Aorta (tissue), 5 donors: ENCODE measurements around the gene ST7L. TPM values are rescaled to one million over a fixed set of nuclear protein-coding genes. Genes with fewer than 3 reads are reported as not detected.

Experiments
- ATAC-seq: fragments of 200-7000 bp; cut with Tn5 transposase; one replicate; pipeline ENCODE4 v1.9.1; 2022; ENCODE audit warnings: moderate library complexity; ENCODE audit not compliant: low FRiP score
- DNase-seq, 2 donors: peaks; one replicate each; pipeline ENCODE4 v3.0.0-alpha.2; 2020
- H3K27ac ChIP-seq, 2 donors: one replicate each; pipeline ENCODE4 v1.5.1; 2013; ENCODE audit warnings: low read length in 2 of 2, mild to moderate bottlenecking in 2 of 2, moderate library complexity in 2 of 2, control low read depth in 1 of 2, inconsistent platforms in 1 of 2, low read depth in 1 of 2
- H3K27me3 ChIP-seq, 2 donors: one replicate each; pipeline ENCODE4 v1.6.1; 2013; ENCODE audit warnings: control low read depth in 1 of 2, low read length in 1 of 2, mild to moderate bottlenecking in 1 of 2, moderate library complexity in 1 of 2; ENCODE audit not compliant: insufficient read depth in 2 of 2, control insufficient read depth in 1 of 2
- H3K36me3 ChIP-seq, 2 donors: one replicate each; pipeline ENCODE4 v1.6.1; 2013; ENCODE audit warnings: control low read depth in 1 of 2, low read length in 1 of 2, mild to moderate bottlenecking in 1 of 2; ENCODE audit not compliant: insufficient read depth in 2 of 2, control insufficient read depth in 1 of 2
- H3K4me1 ChIP-seq, 2 donors: one replicate each; pipeline ENCODE4 v1.6.1; 2013; ENCODE audit warnings: low read length in 2 of 2, control low read depth in 1 of 2, mild to moderate bottlenecking in 1 of 2, moderate library complexity in 1 of 2; ENCODE audit not compliant: insufficient read depth in 2 of 2, control insufficient read depth in 1 of 2
- H3K4me3 ChIP-seq, 2 donors: one replicate each; pipeline ENCODE4 v1.5.1; 2013; ENCODE audit warnings: low read length in 2 of 2, control low read depth in 1 of 2, mild to moderate bottlenecking in 1 of 2
- H3K9me3 ChIP-seq: one replicate; pipeline ENCODE4 v1.6.1; 2013; ENCODE audit warnings: mild to moderate bottlenecking, low read length; ENCODE audit not compliant: control insufficient read depth
- WGBS, 2 donors: extraction: QIAGEN DNeasy Blood & Tissue Kit; methylation state at CpG; one replicate each; pipeline ENCODE4 v1.1.7; 2013; 5-methylcytosine and 5-hydroxymethylcytosine counted together
- intact Hi-C, 2 donors: fragments of 100-400 bp; cut with DNase I; formaldehyde crosslinking; loops; one replicate each; pipeline versions ENCODE4 v1.14.2 to v1.15.0; 2022
- polyA plus RNA-seq, 2 donors: library from polyadenylated mRNA; stranded (reverse); fragments of 200-250 nt; gene quantifications; one replicate each; pipeline ENCODE4 v1.2.3, GENCODE V29; 2013
- total RNA-seq, 2 donors: library from RNA; stranded (reverse); fragmentation: NEBNext Ultra II Directional; extraction: Animal tissue kit (Norgen Biotek cat#: 25700); gene quantifications; one replicate each; pipeline ENCODE4 v1.2.1, GENCODE V29; 2021
- donor health status: healthy with polysubstance abuse.
- donor health status: Bipolar disorder and iron deficiency.
- donor health status: DM: no; HTN: no; CAD: no.
- donor health status: DM: no; HTN: no; CAD: no.
- donor health status: DM: yes; HTN: yes; CAD: no.

Gene ST7L
- total and polyA plus RNA-seq, 4 donors, result 9.3 to 27.3 (median 18.9) TPM

- intact Hi-C loops, result no loop called here
- Histone ChIP-seq H3K27ac (no peak overlapping the region), H3K4me3 (no peak overlapping the region), H3K9me3 (no peaks in the 10 kb centered on the region), H3K4me1 (no peaks in the 10 kb centered on the region), H3K36me3 (no peaks in the 10 kb centered on the region), H3K27me3 (no peaks in the 10 kb centered on the region)
- DNase-seq, result no peak
- 41 to 51% methylated on average over 2 of the region's 2 CpGs for WGBS, 2 donors
- no peak for ATAC-seq
These were observed 107.0 kb downstream of the ST7L start for GRCh38 chr1:112511897-112512296.

- Histone ChIP-seq H3K9me3 (no peaks in the 10 kb centered on the region), H3K36me3 (no peaks in the 10 kb centered on the region), H3K27ac (no peak overlapping the region), H3K27me3 (no peaks in the 10 kb centered on the region), H3K4me3 (no peak overlapping the region), H3K4me1 (no peaks in the 10 kb centered on the region)
- whole genome bisulfite sequencing, 2 donors, result 66 to 85% methylated on average over 7 of the region's 7 CpGs
- intact Hi-C loops, result no loop called here
- no peak for ATAC-seq
- no peak for DNase-seq
These were observed 108.6 kb downstream of the ST7L start for GRCh38 chr1:112510340-112510739.

GRCh38 chr1:112509660-112510178 is 109.2 kb downstream of the ST7L start:
- DNase-seq (no peak), ATAC-seq (no peak)
- H3K9me3 ChIP-seq, result no peaks in the 10 kb centered on the region
- no peak overlapping the region for H3K4me3 ChIP-seq
- H3K4me1 ChIP-seq, result no peaks in the 10 kb centered on the region
- no peaks in the 10 kb centered on the region for H3K27me3 ChIP-seq
- no peaks in the 10 kb centered on the region for H3K36me3 ChIP-seq
- no peak overlapping the region for H3K27ac ChIP-seq
- WGBS, 2 donors, result 59 to 78% methylated on average over 16 of the region's 16 CpGs
- intact Hi-C loops, result loop anchor here in 1 of 2 donors (10.0 kb wide), 1 partner anchor 105 kb away; the partner anchor contains the start of genes CAPZA1 and ST7L

- ATAC-seq (peak; percentile 19), DNase-seq (peak in 1 of 2 donors; percentile 80)
- intact Hi-C loops, result loop anchor here in 1 of 2 donors (10.0 kb wide), 1 partner anchor 106 kb away; the partner anchor contains the start of genes CAPZA1 and ST7L
These were observed 109.8 kb downstream of the ST7L start for GRCh38 chr1:112509005-112509659.

GRCh38 chr1:112508278-112509004 is 110.5 kb downstream of the ST7L start, which contains the start of gene WNT2B:
WNT2B (plus strand) TSS chr1:112508965; CDS start chr1:112509263, 298 bp downstream.
- H3K4me1 ChIP-seq, result no peaks in the 10 kb centered on the region
- no peaks in the 10 kb centered on the region for H3K9me3 ChIP-seq
- DNase-seq (peak; percentile 57 to 79), ATAC-seq (peak; percentile 24)
- 1% methylated on average over 44 to 69 of the region's 69 CpGs for WGBS, 2 donors
- H3K27me3 ChIP-seq, result no peaks in the 10 kb centered on the region
- intact Hi-C loops, result loop anchor here in 1 of 2 donors (10.0 kb wide), 1 partner anchor 106 kb away; the partner anchor contains the start of genes CAPZA1 and ST7L
- peak within 1 kb of the TSS; percentile 18 to 33 for H3K4me3 ChIP-seq
- H3K27ac ChIP-seq, result no peak within 1 kb of the TSS
- H3K36me3 ChIP-seq, result no peaks in the 10 kb centered on the region

More at GRCh38 chr1:112509005-112509659, 109.8 kb downstream of the ST7L start:
- Histone ChIP-seq H3K4me1 (no peaks in the 10 kb centered on the region), H3K27me3 (no peaks in the 10 kb centered on the region), H3K27ac (no peak overlapping the region), H3K9me3 (no peaks in the 10 kb centered on the region), H3K4me3 (peak overlapping the region; percentile 18 to 33), H3K36me3 (no peaks in the 10 kb centered on the region)
- WGBS, 2 donors, result 16 to 18% methylated on average over 58 to 66 of the region's 66 CpGs

- H3K27ac ChIP-seq, result no peak overlapping the region
These were observed 111.0 kb downstream of the ST7L start for GRCh38 chr1:112507921-112508277.

GRCh38 chr1:112507336-112507735 is 111.6 kb downstream of the ST7L start:
- intact Hi-C loops, result loop anchor here in 1 of 2 donors (10.0 kb wide), 1 partner anchor 107 kb away; the partner anchor contains the start of genes CAPZA1 and ST7L
- no peaks in the 10 kb centered on the region for H3K36me3 ChIP-seq
- no peak for ATAC-seq
- no peaks in the 10 kb centered on the region for H3K27me3 ChIP-seq
- no peak overlapping the region for H3K27ac ChIP-seq
- 89 to 92% methylated on average over 9 of the region's 9 CpGs for WGBS, 2 donors
- no peak overlapping the region for H3K4me3 ChIP-seq
- no peaks in the 10 kb centered on the region for H3K4me1 ChIP-seq
- no peaks in the 10 kb centered on the region for H3K9me3 ChIP-seq
- no peak for DNase-seq

More at GRCh38 chr1:112507921-112508277, 111.0 kb downstream of the ST7L start:
- ATAC-seq (peak; percentile 20), DNase-seq (no peak)
- H3K4me3 ChIP-seq, result peak overlapping the region in 1 of 2 donors; percentile 33
- WGBS, 2 donors, result 0 to 1% methylated on average over 12 to 15 of the region's 15 CpGs
- no peaks in the 10 kb centered on the region for H3K4me1 ChIP-seq
- no peaks in the 10 kb centered on the region for H3K27me3 ChIP-seq
- no peaks in the 10 kb centered on the region for H3K9me3 ChIP-seq
- intact Hi-C loops, result loop anchor here in 1 of 2 donors (10.0 kb wide), 1 partner anchor 107 kb away; the partner anchor contains the start of genes CAPZA1 and ST7L
- H3K36me3 ChIP-seq, result no peaks in the 10 kb centered on the region

- intact Hi-C loops, result loop anchor here in 1 of 2 donors (10.0 kb wide), 1 partner anchor 108 kb away; the partner anchor contains the start of genes CAPZA1 and ST7L
- WGBS, 2 donors, result 95 to 96% methylated on average over 8 of the region's 8 CpGs
- ATAC-seq (no peak), DNase-seq (no peak)
- H3K27me3 ChIP-seq, result no peaks in the 10 kb centered on the region
- no peaks in the 10 kb centered on the region for H3K4me1 ChIP-seq
- no peak overlapping the region for H3K27ac ChIP-seq
- no peak overlapping the region for H3K4me3 ChIP-seq
- H3K36me3 ChIP-seq, result no peaks in the 10 kb centered on the region
- H3K9me3 ChIP-seq, result no peaks in the 10 kb centered on the region
These were observed 112.2 kb downstream of the ST7L start for GRCh38 chr1:112506731-112507130.
